ENCODE measurements around the gene TESK2. TPM values are rescaled to one million over a fixed set of nuclear protein-coding genes. Genes with fewer than 3 reads are reported as not detected.

TESK2 gene, protein sequence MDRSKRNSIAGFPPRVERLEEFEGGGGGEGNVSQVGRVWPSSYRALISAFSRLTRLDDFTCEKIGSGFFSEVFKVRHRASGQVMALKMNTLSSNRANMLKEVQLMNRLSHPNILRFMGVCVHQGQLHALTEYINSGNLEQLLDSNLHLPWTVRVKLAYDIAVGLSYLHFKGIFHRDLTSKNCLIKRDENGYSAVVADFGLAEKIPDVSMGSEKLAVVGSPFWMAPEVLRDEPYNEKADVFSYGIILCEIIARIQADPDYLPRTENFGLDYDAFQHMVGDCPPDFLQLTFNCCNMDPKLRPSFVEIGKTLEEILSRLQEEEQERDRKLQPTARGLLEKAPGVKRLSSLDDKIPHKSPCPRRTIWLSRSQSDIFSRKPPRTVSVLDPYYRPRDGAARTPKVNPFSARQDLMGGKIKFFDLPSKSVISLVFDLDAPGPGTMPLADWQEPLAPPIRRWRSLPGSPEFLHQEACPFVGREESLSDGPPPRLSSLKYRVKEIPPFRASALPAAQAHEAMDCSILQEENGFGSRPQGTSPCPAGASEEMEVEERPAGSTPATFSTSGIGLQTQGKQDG
- total RNA-seq (2.7 TPM), polyA plus RNA-seq (ENCODE audit: insufficient read depth, low read depth, low replicate concordance) (1.6 TPM)
- long read RNA-seq, donor 1, partial matches to known transcripts, result 263 of 355 reads
- long read RNA-seq, donor 1, other reads (novel, unspliced or antisense), result 92 of 355 reads
- long read RNA-seq, donor 2, partial matches to known transcripts, result 0 of 1 reads
- long read RNA-seq, donor 2, other reads (novel, unspliced or antisense), result 0 of 1 reads
- long read RNA-seq, donor 3, partial matches to known transcripts, result 0 of 1 reads
- long read RNA-seq, donor 3, other reads (novel, unspliced or antisense), result 0 of 1 reads
- long read RNA-seq, donor 4, partial matches to known transcripts, result 101 of 109 reads
- long read RNA-seq, donor 4, other reads (novel, unspliced or antisense), result 7 of 109 reads
- long read RNA-seq, donor 5, result 0 reads
- long read RNA-seq, donor 6, partial matches to known transcripts, result 486 of 503 reads
- long read RNA-seq, donor 6, other reads (novel, unspliced or antisense), result 17 of 503 reads
- long read RNA-seq, donor 7, partial matches to known transcripts, result 1 of 1 reads
- long read RNA-seq, donor 7, other reads (novel, unspliced or antisense), result 0 of 1 reads
- long read RNA-seq, donor 8, partial matches to known transcripts, result 392 of 413 reads
- long read RNA-seq, donor 8, other reads (novel, unspliced or antisense), result 19 of 413 reads
- long read RNA-seq, donor 9, result 0 reads
- long read RNA-seq, donor 10, partial matches to known transcripts, result 355 of 471 reads
- long read RNA-seq, donor 10, other reads (novel, unspliced or antisense), result 116 of 471 reads

DNA sequence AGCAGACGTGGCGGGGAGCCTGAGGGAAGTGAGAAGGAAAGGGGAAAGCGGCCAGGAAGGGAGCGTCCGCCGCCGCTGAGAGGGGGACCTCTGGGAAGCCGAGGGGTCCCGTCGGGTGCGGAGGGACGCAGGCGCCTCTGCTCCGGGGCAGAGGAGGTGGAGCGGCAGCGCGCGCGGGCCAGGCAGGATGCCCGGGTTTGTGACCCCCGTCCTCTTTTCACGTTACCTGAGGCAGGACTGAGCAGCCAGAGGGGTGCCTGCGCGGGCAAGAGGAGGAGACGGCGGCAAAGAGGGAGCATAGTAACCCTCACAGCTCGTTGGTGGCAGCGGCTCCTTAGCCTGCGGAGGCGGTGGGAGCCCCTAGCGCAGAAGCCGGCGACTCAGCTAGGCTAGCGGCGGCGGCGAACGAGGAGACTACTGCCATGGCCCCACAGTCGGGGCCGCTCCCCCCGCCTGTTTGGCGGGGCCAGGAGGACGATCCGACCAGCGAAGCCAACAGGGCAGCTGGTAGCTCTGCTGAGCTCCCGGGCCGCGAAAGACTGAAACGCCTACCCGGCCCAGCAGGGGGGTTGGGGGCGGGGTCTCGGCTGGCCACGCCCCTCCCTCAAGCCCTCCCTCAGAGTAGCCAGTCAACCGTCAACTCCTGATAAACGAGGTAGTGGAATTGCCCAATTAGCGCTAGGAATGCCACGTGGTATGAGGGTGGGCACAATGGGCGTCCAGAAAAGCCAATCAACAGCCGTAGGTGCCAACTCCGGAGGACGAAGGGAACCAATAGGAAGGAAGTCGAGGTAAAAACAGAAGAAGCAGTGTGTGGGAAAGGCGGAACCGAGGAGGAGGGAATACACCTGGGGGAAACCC is at the start of gene TESK2:
TSS of gene TESK2 (minus strand) at position 538 of the 861 bp plus-strand sequence. CDS start 33,378 bp downstream, outside the sequence.
- Histone ChIP-seq H3K9me3 (ENCODE audit: control insufficient read depth in 2 of 3, insufficient read depth in 1 of 3, low read length in 3 of 3) (no peaks in the 10 kb centered on the region), H3K27ac (ENCODE audit: low read depth in 2 of 2, low read length in 2 of 2) (peak within 1 kb of the TSS; percentile 29 to 65), H3K27me3 (ENCODE audit: control insufficient read depth, insufficient read depth, low read length) (no peaks in the 10 kb centered on the region), H3K9ac (ENCODE audit: low read length in 3 of 3) (peak within 1 kb of the TSS; percentile 43 to 61 (median 53)), H3K36me3 (ENCODE audit: control insufficient read depth in 2 of 3, insufficient read depth in 3 of 3, low read length in 3 of 3) (no peaks in the 10 kb centered on the region), H3K4me1 (ENCODE audit: control insufficient read depth in 2 of 3, insufficient read depth in 2 of 3, low read depth in 1 of 3, low read length in 3 of 3) (no peaks in the 10 kb centered on the region), H3K4me3 (ENCODE audit: low read length in 3 of 3) (peak within 1 kb of the TSS; percentile 73 to 85 (median 76))
- DNase-seq, result peak; percentile 97 to 100 (median 99)
- intact Hi-C loops (cut with DNase I), result loop anchor here (5.0 kb wide), 1 partner anchor 134 kb away; no protein-coding TSS in a partner anchor
- TF ChIP-seq, protein P1, sequence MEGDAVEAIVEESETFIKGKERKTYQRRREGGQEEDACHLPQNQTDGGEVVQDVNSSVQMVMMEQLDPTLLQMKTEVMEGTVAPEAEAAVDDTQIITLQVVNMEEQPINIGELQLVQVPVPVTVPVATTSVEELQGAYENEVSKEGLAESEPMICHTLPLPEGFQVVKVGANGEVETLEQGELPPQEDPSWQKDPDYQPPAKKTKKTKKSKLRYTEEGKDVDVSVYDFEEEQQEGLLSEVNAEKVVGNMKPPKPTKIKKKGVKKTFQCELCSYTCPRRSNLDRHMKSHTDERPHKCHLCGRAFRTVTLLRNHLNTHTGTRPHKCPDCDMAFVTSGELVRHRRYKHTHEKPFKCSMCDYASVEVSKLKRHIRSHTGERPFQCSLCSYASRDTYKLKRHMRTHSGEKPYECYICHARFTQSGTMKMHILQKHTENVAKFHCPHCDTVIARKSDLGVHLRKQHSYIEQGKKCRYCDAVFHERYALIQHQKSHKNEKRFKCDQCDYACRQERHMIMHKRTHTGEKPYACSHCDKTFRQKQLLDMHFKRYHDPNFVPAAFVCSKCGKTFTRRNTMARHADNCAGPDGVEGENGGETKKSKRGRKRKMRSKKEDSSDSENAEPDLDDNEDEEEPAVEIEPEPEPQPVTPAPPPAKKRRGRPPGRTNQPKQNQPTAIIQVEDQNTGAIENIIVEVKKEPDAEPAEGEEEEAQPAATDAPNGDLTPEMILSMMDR (IDR thresholded peaks at IDR 0.05; ENCODE audit: borderline replicate concordance, extremely low read depth, insufficient read depth), result no peak
- FAIRE-seq, result peak; percentile 99

DNA sequence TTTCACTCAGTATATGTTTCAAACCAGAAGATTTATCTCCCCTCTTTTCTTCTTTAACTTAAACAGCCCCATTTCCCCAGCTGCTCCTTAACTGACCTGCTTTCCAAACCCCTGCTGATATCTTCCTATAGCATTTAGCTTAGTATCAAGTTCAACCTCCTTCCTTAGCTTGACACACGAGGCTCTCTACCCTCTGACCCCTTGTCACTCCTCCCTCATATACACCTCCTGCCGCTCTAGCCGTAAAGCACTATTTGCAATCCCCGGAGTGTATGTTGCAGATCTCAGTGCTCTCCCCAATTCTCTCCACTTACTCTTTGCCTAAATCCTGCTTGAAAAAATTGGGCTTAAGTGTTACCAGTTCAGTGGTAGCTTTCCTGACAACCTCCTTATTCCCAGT is 45.9 kb upstream of the TESK2 start:
- no peaks in the 10 kb centered on the region for H3K4me1 ChIP-seq (ENCODE audit: control insufficient read depth in 2 of 3, insufficient read depth in 2 of 3, low read depth in 1 of 3, low read length in 3 of 3)
- H3K27me3 ChIP-seq (ENCODE audit: control insufficient read depth, insufficient read depth, low read length), result no peaks in the 10 kb centered on the region
- H3K36me3 ChIP-seq (ENCODE audit: control insufficient read depth in 2 of 3, insufficient read depth in 3 of 3, low read length in 3 of 3), result no peaks in the 10 kb centered on the region
- no peak overlapping the region for H3K4me3 ChIP-seq (ENCODE audit: low read length in 3 of 3)
- TF ChIP-seq, protein P1 (IDR thresholded peaks at IDR 0.05; ENCODE audit: borderline replicate concordance, extremely low read depth, insufficient read depth), result no peak
- H3K27ac ChIP-seq (ENCODE audit: low read depth in 2 of 2, low read length in 2 of 2), result no peak overlapping the region
- H3K9ac ChIP-seq (ENCODE audit: low read length in 3 of 3), result no peak overlapping the region
- DNase-seq (no peak), FAIRE-seq (no peak)
- no peaks in the 10 kb centered on the region for H3K9me3 ChIP-seq (ENCODE audit: control insufficient read depth in 2 of 3, insufficient read depth in 1 of 3, low read length in 3 of 3)
- intact Hi-C loops (cut with DNase I), result no loop called here
